Common myeloid progenitor, CD34-positive (primary cell): ENCODE results near the gene WIPF3.

Experiments
- CTCF ChIA-PET: fragments of 350-600 bp; sonication (Branson Sonifier 250); formaldehyde crosslinking; loops from one replicate; lab custom pipeline; 2021; ENCODE audit warnings: antibody characterized with exemption; lab: Charles Lee
- POLR2A ChIA-PET: fragments of 350-600 bp; sonication (Branson Sonifier 250); formaldehyde crosslinking; loops from one replicate; lab custom pipeline; 2021; ENCODE audit warnings: antibody characterized with exemption; lab: Charles Lee
- DNase-seq, 3 donors: peaks; one replicate each; pipeline versions ENCODE4 v3.0.0 to v3.0.0-alpha.2; 2013
- H3K27ac ChIP-seq, 2 experiments: 1 replicate in 1 of 2; 2 replicates in 1 of 2; pipeline ENCODE4 v1.7.0; 2013; ENCODE audit warnings: inconsistent platforms in 2 of 2, low read length in 2 of 2, mild to moderate bottlenecking in 2 of 2, low read depth in 1 of 2, moderate library complexity in 1 of 2; ENCODE audit not compliant: severe bottlenecking in 2 of 2, insufficient read depth in 1 of 2, poor library complexity in 1 of 2
- H3K27me3 ChIP-seq, 5 experiments: replicated peaks in 2 of 5; 1 replicate in 3 of 5; 2 replicates in 2 of 5; pipeline versions ENCODE4 v1.6.1 to v1.7.0; 2013; ENCODE audit warnings: low read length in 4 of 5, mild to moderate bottlenecking in 2 of 5, moderate library complexity in 2 of 5, inconsistent platforms in 1 of 5; ENCODE audit not compliant: insufficient read depth in 5 of 5, control insufficient read depth in 4 of 5
- H3K36me3 ChIP-seq, 4 experiments: 1 replicate in 2 of 4; 2 replicates in 2 of 4; pipeline versions ENCODE4 v1.6.1 to v1.7.0; 2013; ENCODE audit warnings: low read length in 3 of 4, control low read depth in 1 of 4, mild to moderate bottlenecking in 1 of 4; ENCODE audit not compliant: control insufficient read depth in 4 of 4, insufficient read depth in 4 of 4
- H3K4me1 ChIP-seq, 4 experiments: 1 replicate in 3 of 4; 2 replicates in 1 of 4; pipeline versions ENCODE4 v1.6.1 to v1.7.1; 2013; ENCODE audit warnings: low read length in 3 of 4, mild to moderate bottlenecking in 3 of 4, control low read depth in 1 of 4, inconsistent platforms in 1 of 4, moderate library complexity in 1 of 4; ENCODE audit not compliant: control insufficient read depth in 4 of 4, insufficient read depth in 4 of 4; ENCODE audit errors: control extremely low read depth in 1 of 4
- H3K4me3 ChIP-seq, 7 experiments: 1 replicate in 4 of 7; 2 replicates in 3 of 7; pipeline versions ENCODE4 v1.5.1 to v1.7.0; 2013; ENCODE audit warnings: mild to moderate bottlenecking in 7 of 7, low read length in 6 of 7, moderate library complexity in 6 of 7, inconsistent platforms in 2 of 7, low read depth in 2 of 7, control low read depth in 1 of 7; ENCODE audit not compliant: insufficient read depth in 4 of 7, control insufficient read depth in 1 of 7; ENCODE audit errors: extremely low read depth in 1 of 7
- H3K9me3 ChIP-seq, 5 experiments: 1 replicate in 4 of 5; 2 replicates in 1 of 5; pipeline versions ENCODE4 v1.6.1 to v1.7.1; 2013; ENCODE audit warnings: low read length in 4 of 5, mild to moderate bottlenecking in 2 of 5, inconsistent platforms in 1 of 5, low read depth in 1 of 5, moderate library complexity in 1 of 5; ENCODE audit not compliant: control insufficient read depth in 4 of 5, insufficient read depth in 2 of 5; ENCODE audit errors: control extremely low read depth in 1 of 5
- WGBS: methylation state at CpG from one replicate; pipeline ENCODE4 v1.1.5; 2013; ENCODE audit not compliant: insufficient coverage; 5-methylcytosine and 5-hydroxymethylcytosine counted together

The WIPF3 gene

GRCh38 chr7:29844559-29844958, 38.3 kb downstream of the WIPF3 start:
- DNase-seq, result no peak
- no peaks in the 10 kb centered on the region for H3K9me3 ChIP-seq
- POLR2A ChIA-PET, result no interaction called here
- H3K27ac ChIP-seq, result no peak overlapping the region
- CTCF ChIA-PET, result interaction anchor here (1.2 kb wide), 1 partner anchor 217 kb away, joined by 3 read pairs; no protein-coding TSS in a partner anchor
- no peaks in the 10 kb centered on the region for H3K27me3 ChIP-seq
- H3K4me3 ChIP-seq, result no peak overlapping the region
- peaks cover 0 to 3% (median 0%) of the 10 kb centered on the region in 4 experiments for H3K4me1 ChIP-seq
- no peaks in the 10 kb centered on the region for H3K36me3 ChIP-seq
- 96% methylated on average over 9 of the region's 9 CpGs for WGBS

- Histone ChIP-seq H3K27me3 (no peaks in the 10 kb centered on the region), H3K4me1 (peaks cover 0 to 3% (median 0%) of the 10 kb centered on the region in 4 experiments), H3K9me3 (no peaks in the 10 kb centered on the region), H3K4me3 (no peak overlapping the region), H3K27ac (no peak overlapping the region), H3K36me3 (no peaks in the 10 kb centered on the region)
- CTCF ChIA-PET, result no interaction called here
- POLR2A ChIA-PET, result no interaction called here
- 100% methylated on average over 4 of the region's 6 CpGs for WGBS
- DNase-seq, result no peak
Measured at GRCh38 chr7:29847496-29847895, 41.2 kb downstream of the WIPF3 start.

- CTCF ChIA-PET, result no interaction called here
- Histone ChIP-seq H3K27ac (no peak overlapping the region), H3K9me3 (no peaks in the 10 kb centered on the region), H3K27me3 (no peaks in the 10 kb centered on the region), H3K4me1 (peaks cover 0 to 3% (median 0%) of the 10 kb centered on the region in 4 experiments), H3K4me3 (no peak overlapping the region), H3K36me3 (no peaks in the 10 kb centered on the region)
- 93% methylated on average over 2 of the region's 3 CpGs for WGBS
- no peak for DNase-seq
- POLR2A ChIA-PET, result no interaction called here
Measured at GRCh38 chr7:29847916-29848315, 41.6 kb downstream of the WIPF3 start.

GRCh38 chr7:29848941-29849340, 42.6 kb downstream of the WIPF3 start:
- no peak for DNase-seq
- Histone ChIP-seq H3K27me3 (no peaks in the 10 kb centered on the region), H3K9me3 (no peaks in the 10 kb centered on the region), H3K4me3 (no peak overlapping the region), H3K36me3 (no peaks in the 10 kb centered on the region), H3K4me1 (peaks cover 0 to under 1% (median 0%) of the 10 kb centered on the region in 4 experiments), H3K27ac (no peak overlapping the region)
- POLR2A ChIA-PET, result no interaction called here
- WGBS, result 78% methylated on average over 3 of the region's 3 CpGs
- CTCF ChIA-PET, result no interaction called here

- Histone ChIP-seq H3K27me3 (no peaks in the 10 kb centered on the region), H3K27ac (no peak overlapping the region), H3K9me3 (no peaks in the 10 kb centered on the region), H3K4me1 (no peaks in the 10 kb centered on the region), H3K4me3 (no peak overlapping the region), H3K36me3 (no peaks in the 10 kb centered on the region)
- 92% methylated on average over 6 of the region's 7 CpGs for WGBS
- POLR2A ChIA-PET, result no interaction called here
- no peak for DNase-seq
- CTCF ChIA-PET, result no interaction called here
Measured at GRCh38 chr7:29851487-29851886, 45.2 kb downstream of the WIPF3 start.

GRCh38 chr7:29852457-29852856, 46.1 kb downstream of the WIPF3 start:
- Histone ChIP-seq H3K36me3 (no peaks in the 10 kb centered on the region), H3K27ac (no peak overlapping the region), H3K9me3 (no peaks in the 10 kb centered on the region), H3K27me3 (no peaks in the 10 kb centered on the region), H3K4me3 (no peak overlapping the region), H3K4me1 (no peaks in the 10 kb centered on the region)
- ChIA-PET CTCF (no interaction called here), POLR2A (no interaction called here)
- no CpG with 5 or more reads among the region's 1 CpG for WGBS
- no peak for DNase-seq

GRCh38 chr7:29853072-29853471, 46.8 kb downstream of the WIPF3 start:
- ChIA-PET POLR2A (no interaction called here), CTCF (no interaction called here)
- WGBS, result 27% methylated on average over 2 of the region's 2 CpGs
- Histone ChIP-seq H3K4me3 (no peak overlapping the region), H3K4me1 (no peaks in the 10 kb centered on the region), H3K9me3 (no peaks in the 10 kb centered on the region), H3K27me3 (no peaks in the 10 kb centered on the region), H3K36me3 (no peaks in the 10 kb centered on the region), H3K27ac (no peak overlapping the region)
- DNase-seq, result no peak
